Measurements from ENCODE around the gene LIN9.
A peak's percentile ranks its signal among the peaks of the same experiment; 100 is the strongest.
"Not testable (repeated sequence)": the region's sequence is repeated elsewhere in the genome, so short reads cannot be mapped to it uniquely, and the experiment has no call there.

Gene LIN9

DNA sequence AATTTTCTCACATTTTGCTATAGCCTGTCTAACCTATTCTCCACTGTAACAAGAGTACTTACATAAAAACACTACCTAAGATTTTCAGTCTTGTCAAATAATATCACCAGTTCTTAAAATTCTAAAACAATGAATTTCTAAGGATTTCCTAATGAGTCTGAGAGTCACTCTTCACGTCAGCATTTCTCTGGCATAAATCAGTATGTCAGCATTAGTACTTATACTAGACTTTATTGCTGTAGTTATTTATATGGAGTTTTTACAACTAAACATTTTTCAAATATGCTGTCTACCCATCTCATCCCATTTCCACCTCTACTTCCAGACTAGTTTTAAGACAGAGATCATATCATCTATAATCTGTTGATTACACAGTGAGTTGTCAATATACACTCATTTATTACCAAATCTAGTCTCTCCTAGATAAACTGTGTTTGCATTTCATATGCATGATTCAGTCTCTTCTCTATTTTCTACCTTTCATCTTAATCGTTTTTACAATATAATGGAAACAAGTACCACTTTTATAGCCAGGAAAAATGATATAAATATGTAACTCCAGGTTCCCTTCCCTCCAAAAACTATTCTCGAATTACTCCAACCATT, 32.8 kb downstream of the LIN9 start:
- no peak overlapping the region for H3K4me3 ChIP-seq (ENCODE audit: low read depth, low read length)

DNA sequence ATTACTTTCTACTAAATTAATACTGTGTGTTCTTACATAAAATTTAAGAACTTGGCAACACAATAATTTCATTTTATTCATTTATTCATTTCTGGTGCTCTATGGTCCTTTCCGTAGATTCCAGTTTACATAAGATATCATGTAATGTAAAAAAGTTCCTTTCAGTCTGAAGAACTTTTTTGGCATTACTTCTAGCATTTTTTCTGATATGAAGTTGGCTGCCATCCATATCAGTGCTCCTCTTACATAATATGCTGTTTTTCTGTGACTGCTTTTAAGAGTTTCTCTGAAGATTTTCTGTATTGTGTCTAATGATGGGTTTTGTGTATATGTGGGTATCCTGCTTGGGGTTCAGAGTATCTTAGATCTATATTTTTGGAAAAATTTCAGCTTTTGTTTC, 34.8 kb downstream of the LIN9 start:
- no peak overlapping the region for H3K4me3 ChIP-seq (ENCODE audit: low read depth, low read length)

GRCh38 chr1:226272233-226272902, 36.6 kb downstream of the LIN9 start:
- H3K4me3 ChIP-seq (ENCODE audit: low read depth, low read length), result not testable (repeated sequence)

- no peak overlapping the region for H3K4me3 ChIP-seq (ENCODE audit: low read depth, low read length)
Observed at GRCh38 chr1:226268421-226269124, 40.4 kb downstream of the LIN9 start.

DNA sequence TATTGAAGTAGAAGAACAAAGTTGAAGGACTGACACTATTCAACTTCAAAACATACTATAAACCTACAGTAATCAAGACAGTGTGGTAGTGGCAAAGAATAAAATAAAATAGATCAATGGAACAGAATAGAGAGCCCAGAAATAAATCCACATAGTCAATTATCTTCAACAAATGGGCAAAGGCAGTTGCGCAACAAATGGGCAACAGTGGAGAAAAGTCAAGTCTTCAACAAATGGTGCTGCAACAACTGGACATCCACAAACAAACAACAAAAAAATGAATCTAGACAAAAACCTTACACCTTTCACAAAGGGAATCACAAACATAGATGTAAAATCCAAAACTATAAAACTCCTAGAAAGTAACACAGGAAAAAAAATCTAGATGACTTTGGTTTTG, 47.1 kb downstream of the LIN9 start:
- no peak overlapping the region for H3K4me3 ChIP-seq (ENCODE audit: low read depth, low read length)

GRCh38 chr1:226255380-226255779, 53.6 kb downstream of the LIN9 start:
- H3K4me3 ChIP-seq (ENCODE audit: low read depth, low read length), result no peak overlapping the region

DNA sequence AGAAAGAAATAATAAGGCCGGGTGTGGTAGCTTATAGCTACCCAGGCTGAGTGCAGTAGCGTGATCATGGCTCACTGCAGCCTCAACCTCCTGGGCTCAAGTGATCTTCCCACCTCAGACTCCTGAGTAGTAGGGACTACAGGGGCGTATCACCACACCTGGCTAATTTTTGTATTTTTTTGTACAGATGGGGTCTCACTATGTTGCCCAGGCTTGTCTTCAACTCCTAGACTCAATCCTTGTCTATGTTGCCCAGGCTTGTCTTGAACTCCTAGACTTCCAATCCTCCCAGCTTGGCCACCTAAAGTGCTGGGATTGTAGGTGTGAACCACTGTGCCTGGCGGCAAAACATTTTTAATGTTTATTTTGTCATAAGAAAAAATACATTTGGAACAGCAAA, 55.0 kb downstream of the LIN9 start:
- no peak overlapping the region for H3K4me3 ChIP-seq (ENCODE audit: low read depth, low read length)

DNA sequence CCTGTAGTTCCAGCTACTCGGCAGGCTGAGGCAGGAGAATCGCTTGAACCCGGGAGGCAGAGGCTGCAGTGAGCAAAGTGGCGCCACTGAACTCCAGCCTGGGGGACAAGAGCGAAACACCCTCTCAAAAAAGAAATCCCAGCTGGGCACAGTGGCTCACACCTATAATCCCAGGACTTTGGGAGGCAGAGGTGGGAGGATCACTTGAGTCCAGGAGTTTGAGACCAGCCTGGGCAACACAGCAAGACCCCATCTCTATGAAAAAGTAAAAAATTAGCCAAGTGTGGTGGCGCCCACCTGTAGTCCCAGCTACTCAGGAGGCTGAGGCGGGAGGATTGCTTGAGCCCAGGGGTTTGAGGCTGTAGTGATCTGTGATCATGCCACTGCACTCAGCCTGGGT, 56.1 kb downstream of the LIN9 start:
- not testable (repeated sequence) for H3K4me3 ChIP-seq (ENCODE audit: low read depth, low read length)

DNA sequence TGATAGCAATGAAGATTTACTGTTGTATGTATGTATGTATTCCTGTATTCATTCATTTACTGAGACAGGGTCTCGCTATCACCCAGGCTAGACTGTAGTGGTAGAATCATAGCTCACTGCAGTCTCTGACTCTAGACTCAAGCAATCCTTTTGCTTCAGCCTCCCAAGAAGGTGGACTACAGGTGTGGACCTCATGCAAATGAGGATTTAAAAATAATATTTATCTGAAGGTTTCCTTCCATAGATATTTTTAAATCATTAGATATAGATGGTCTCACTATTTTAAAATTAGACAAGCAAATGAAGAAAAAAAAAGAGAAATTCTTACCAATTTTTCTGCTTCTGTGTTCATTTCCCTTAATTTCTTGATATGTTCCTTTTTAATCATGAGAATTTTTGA, 58.5 kb downstream of the LIN9 start:
- H3K4me3 ChIP-seq (ENCODE audit: low read depth, low read length), result no peak overlapping the region

DNA sequence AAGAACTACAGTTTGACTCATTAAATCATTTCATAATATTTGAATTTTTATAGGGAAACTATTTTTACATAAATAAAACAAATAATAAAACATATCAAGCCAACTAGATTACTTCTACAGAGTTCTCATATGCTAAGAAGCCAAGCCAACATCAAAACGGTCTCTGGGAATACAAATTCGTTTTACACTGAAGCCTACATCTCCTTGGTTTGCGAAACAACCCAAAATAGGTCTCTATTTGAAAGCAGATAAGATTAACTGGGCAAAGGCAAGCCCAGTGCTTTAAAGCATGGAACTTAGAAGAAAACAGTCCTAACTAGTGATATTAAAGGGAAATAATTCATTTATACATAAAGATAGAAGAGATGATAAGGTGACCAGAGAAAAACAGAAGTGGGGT, 60.2 kb downstream of the LIN9 start:
- H3K4me3 ChIP-seq (ENCODE audit: low read depth, low read length), result no peak overlapping the region

DNA sequence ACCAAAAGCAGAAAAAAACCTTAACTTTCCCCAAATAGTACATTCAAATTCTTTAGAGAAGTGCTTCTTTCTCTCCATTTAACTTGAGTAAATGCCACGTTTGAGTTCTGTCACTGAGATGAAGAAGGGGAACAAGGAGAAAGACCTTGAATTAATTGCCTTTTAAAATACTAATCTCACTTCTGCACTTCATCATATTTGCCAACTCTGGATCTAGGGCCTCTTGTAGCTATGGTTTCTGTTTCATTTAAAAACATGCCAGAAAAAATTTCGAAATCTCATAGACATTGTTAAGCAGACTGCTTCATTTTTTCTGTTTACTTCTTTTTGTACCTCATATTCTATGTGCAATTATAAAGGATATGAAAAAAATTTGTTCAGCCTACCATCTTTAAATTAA, 60.9 kb downstream of the LIN9 start:
- no peak overlapping the region for H3K4me3 ChIP-seq (ENCODE audit: low read depth, low read length)

GRCh38 chr1:226239421-226239820, 69.5 kb downstream of the LIN9 start:
- no peak overlapping the region for H3K4me3 ChIP-seq (ENCODE audit: low read depth, low read length)

- H3K4me3 ChIP-seq (ENCODE audit: low read depth, low read length), result no peak overlapping the region
Observed at GRCh38 chr1:226236826-226237225, 72.1 kb downstream of the LIN9 start.

DNA sequence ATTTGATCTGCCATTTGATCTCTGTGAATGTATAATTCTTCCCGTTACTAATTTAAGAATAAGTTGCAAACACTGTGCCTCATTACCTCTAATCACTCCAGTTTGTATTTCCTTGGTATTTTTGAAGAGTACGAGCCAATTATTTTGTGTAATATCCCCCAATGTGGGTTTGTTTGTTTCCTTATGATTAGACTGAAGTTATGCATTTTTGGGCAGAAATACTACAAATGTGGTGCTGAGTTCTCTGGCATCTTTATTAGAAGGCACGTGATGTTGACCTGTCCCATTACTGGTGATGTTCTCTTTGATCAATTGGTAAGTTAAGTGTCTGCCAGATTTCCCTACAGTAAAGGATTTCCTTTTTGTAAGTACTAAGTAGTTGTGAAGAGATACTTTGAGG, 75.2 kb downstream of the LIN9 start:
- no peak overlapping the region for H3K4me3 ChIP-seq (ENCODE audit: low read depth, low read length)

GRCh38 chr1:226233293-226233692, 75.7 kb downstream of the LIN9 start:
- H3K4me3 ChIP-seq (ENCODE audit: low read depth, low read length), result no peak overlapping the region

DNA sequence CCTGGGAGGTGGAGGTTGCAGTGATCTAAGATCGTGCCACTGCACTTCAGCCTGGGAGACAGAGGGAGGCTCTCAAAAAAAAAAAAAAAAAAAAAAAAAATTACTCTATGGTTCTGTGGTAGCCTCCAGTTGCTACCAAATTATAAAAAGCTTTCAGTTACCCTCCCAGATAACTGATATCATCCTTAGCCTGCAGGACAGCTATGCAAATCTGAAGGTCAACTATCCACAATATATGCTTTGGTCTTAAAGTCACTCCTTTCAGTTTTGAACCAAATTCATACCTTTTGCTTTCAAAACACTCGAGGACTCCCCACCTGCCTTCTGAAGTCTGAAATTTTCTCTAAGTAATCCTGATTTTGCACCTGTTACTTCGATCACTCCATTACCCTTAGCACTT, 82.4 kb downstream of the LIN9 start:
- no peak overlapping the region for H3K4me3 ChIP-seq (ENCODE audit: low read depth, low read length)

DNA sequence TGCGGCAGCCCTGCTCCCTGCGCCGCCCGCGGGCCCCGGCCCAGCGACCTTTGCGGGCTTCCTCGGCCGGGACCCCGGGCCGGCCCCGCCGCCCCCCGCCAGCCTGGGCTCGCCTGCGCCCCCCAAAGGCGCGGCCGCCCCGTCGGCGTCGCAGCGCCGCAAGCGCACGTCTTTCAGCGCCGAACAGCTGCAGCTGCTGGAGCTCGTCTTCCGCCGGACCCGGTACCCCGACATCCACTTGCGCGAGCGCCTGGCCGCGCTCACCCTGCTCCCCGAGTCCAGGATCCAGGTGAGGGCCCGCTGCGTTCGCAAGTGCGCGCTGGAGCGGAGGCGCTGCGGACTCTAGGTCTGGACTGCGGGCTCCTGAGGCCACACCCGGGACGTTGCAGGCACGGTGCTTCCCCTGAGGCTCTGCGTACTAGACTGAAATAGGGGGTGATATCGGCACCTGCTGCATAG, 85.1 kb downstream of the LIN9 start:
- peak overlapping the region; percentile 72 for H3K4me3 ChIP-seq (ENCODE audit: low read depth, low read length)

DNA sequence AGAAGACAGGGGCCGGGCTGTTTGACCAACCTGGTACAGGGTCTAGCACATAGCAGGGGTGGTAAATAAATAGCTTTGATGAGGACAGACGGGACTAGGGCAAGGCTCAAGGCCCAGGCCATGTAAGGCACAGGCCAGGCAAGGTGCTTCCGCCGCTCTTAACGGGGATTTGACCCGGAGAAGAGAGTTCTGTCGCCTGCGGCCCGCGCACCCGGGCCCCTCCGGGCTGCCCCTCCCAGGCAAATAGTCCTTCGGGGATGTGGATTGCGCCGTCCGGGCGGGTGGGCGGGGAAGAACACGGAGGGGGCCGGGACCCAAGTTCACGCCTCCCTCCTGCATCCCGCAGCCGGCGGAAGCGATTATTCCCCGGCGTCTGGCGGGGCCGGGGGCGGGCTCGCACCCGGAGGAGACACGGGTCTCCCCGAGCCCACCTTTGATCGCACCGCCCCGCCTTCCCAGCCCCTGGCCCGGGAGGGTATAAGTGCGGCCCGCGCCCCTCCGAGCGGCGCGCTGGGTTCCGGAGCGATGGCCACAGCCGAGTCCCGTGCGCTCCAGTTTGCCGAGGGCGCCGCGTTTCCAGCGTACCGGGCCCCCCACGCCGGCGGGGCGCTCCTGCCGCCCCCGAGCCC, 85.7 kb downstream of the LIN9 start, which contains the start of gene MIXL1:
MIXL1 (plus strand) TSS at position 508 of the 629 bp plus-strand sequence; CDS start at position 526, 18 bp downstream.
- H3K4me3 ChIP-seq (ENCODE audit: low read depth, low read length), result peak within 1 kb of the TSS; percentile 72

- H3K4me3 ChIP-seq (ENCODE audit: low read depth, low read length), result no peak overlapping the region
Observed at GRCh38 chr1:226222686-226223085, 86.3 kb downstream of the LIN9 start.

DNA sequence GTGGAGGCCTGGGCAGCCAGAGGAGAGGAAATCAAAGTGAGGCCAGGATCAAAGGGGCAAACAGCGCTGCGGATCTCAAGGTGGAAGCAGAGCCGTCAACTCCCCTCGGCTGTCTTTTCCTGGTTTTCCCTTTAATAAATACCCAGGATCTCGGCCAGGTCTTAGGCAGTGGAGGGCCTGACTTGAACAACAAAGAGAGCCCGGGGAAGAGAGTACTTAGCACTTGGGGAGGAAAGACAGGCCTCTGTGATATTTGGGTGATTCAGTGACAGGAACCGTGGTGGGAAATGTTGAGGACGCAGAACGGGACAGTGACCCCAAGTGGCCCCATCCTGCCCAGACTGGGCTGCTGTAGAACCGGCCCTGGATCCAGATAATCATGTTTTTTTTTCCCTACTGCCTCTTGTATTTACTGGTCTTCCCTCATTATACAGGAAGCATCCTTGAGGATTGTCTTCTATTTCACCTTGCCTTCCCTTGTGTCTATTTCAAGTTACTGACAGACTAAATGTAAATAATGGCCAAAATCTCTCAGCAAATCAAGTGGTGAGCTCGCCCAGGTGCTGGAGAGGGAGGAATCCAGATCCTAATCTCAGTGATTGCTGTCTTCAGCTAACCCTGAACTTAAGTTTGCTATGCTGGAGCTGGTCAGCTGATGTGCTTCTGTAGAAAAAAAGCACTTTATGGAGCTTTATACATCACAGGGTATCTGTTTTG, 88.3 kb downstream of the LIN9 start:
- no peak overlapping the region for H3K4me3 ChIP-seq (ENCODE audit: low read depth, low read length)

DNA sequence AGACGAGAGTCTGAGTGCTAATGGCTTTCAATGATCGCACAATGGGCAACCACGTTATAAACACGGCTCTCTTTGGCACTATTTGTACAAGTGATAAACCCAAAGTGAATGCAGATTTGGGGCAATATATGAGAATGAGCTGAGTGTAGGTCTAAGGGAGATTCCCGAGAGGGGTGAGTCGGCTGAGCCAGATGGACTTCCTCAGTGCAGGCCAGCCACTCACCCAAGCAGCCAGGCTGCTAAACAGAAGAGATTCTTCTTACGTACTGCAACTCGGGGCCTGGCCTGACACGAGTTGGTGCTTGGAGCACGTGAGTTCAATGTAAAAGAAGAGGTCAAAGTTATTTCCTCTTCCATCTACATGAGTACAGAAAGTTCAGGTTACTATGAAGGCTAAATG, 91.7 kb downstream of the LIN9 start:
- no peak overlapping the region for H3K4me3 ChIP-seq (ENCODE audit: low read depth, low read length)
